Medulla oblongata (tissue), 1 donor: Measurements from ENCODE around the gene MAP6.
A peak's percentile ranks its signal among the peaks of the same experiment; 100 is the strongest.
"Not testable (repeated sequence)": the region's sequence is repeated elsewhere in the genome, so short reads cannot be mapped to it uniquely, and the experiment has no call there.

Source experiments
- DNase-seq: peaks from one replicate; pipeline ENCODE4 v3.0.0-alpha.2; 2015; ENCODE audit errors: extremely low spot score

MAP6 gene

DNA sequence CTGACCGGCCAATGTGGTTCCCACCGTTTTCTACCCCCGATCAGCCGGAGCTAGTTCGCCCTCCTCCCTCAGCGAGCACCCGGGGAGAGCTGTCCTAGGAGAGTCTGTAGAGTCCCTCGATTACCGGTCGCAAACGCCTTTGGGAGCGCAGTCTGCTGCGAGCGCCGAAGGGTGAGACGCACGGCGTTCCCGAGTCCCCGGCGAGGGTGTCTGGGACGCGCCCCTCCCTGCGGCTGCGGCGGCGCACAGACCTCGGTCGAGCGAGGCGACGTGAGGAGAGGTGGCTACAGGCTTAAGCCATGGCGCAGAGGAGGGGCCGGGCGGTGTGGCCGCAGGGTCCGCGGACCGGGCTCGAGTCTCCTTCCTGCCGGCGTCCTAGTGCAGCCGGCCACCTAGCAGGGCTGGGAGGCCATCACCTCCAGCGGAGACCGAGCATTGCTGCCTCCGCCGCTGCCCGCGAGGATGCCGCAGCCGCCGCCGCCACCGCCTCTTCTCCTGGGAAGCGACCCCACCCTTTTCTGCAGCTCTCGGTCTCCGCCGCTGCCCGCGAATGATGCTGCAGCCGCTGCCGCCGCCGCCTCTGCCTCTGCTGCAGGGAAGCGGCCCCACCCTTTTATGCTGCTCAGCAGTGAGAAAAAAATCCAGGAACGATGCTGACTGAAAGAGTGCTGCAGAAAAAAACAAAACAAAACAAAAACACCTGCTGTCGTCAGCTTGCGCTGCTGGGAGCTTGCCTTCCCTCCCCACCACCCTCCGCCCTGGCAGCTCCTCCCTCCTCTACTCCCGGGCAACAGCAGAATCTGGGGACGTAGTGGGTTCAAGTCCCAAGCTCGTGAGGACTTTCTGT lies at the start of gene MAP6:
Gene MAP6 (minus strand): TSS at position 588 of the 847 bp plus-strand sequence. CDS start 669 bp downstream, outside the sequence.
- DNase-seq, result peak; percentile 11

DNA sequence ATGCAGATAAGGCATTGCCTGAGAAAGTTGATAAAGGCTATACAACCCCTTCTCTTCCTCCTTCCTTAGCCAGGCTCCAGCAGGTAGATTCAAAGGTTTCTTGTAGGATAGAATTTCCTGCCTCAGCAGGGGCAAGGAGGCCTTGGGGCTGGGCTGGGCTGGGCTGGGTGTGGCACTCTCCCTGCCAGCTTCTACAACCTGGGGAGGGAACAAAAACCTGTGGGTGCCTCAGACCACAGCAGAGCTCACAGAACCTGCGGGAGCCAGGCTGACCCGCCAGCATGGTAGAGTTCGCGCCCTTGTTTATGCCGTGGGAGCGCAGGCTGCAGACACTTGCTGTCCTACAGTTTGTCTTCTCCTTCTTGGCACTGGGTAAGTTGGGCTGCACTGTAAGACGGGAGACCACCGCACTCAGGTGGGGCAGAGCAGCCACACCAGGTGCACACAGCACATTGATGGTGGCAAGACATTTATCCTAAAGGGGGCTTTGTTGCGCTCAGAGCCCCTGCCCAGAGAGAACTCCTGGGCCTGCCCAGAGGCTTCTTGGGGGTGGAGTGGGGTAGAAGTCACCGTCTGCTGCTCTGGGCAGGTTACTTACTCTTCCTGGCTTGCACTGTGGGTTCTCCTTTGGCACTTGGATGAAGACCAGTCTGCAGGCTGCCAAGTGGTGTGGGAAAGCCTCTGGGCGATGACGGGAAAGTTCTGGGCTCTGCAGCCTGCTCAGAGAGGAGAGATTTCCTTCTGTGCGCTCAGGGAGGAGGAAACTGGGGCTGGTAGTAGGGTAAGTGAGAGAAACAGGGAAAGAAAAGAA lies 49.0 kb upstream of the MAP6 start, which contains the start of gene MOGAT2:
Gene MOGAT2 (plus strand): TSS at position 231 of the 811 bp plus-strand sequence. CDS start 51 bp downstream, at position 282.
- DNase-seq, result peak; percentile 43

DNA sequence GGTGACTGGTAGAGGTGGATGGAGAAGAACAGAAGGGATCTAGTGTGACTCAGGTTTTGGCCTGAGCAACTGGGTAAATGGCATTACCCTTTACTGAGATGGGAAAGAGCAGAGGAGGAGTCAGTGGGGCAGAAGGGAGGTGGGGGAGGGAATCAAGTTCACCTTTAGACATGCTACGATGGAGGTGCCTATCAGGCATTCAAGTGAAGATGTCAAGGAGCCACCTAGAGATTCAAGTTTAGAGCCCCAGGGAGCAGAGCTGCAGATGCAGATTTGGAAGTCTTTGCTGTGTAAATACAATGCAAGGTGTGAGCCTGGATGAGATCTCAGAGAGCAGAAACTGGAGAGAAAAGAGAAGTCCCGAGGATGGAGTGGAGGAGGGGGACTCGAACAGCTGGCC lies 47.8 kb upstream of the MAP6 start:
- DNase-seq, result no peak

DNA sequence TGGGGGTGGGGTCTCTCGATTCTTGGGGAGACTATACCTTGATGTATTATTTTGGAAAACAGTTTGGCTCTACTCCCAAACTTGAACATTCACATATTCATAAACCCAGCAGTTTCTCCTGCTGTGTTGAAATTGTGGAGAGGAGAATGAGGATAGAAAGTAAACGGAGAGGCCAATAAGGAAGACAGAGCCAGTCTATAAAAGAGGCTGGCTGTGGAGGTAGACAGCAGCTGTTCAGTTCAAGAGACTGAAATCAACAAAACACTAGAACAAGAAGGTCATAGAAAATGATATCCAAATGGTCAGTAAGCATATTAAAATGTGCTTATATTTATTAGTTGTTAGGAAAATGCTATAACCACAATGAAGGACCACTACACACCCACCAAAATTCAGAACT lies 46.9 kb upstream of the MAP6 start:
- no peak for DNase-seq

DNA sequence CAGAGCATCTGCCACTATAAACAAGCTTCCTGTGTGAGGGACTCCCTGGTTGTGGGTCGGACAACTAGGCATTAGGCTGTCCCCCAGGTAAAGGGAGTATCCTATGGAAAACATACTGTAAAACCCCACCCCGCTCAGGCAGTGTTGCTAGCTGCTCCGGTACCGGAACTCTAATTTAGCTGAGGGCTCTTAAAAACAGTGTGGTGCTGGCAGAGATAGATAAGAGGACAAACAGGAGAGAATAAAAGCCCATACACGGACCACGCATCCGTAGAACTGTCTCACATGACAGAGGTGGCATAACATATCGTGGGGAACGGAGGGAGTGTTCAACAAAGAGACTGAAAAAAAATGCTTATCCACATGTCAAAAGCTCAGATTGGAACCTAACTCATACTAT lies 45.4 kb upstream of the MAP6 start:
- DNase-seq, result no peak

DNA sequence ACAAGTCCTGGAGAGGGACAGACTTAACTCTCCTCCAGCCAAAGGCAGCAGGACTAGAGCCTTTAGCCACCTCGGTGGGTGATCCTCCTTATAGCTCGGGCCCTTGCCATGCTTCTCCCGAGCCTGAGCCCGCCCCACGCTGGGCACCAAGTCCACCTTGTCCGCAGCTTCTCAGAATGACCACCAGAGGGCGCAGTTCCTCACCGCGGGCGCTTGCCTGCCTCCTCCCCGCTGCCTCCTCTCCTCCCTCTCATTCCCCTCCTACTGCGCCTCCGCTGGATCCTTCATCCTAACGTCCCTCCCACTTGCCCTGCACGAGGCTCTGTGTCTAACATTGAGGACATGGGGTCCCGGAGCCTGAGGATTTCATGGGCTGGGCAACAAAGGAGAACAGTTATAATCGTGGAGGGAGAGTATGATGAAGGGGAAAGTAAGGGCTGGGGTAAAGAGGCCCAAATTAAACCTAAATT lies 37.5 kb upstream of the MAP6 start:
- DNase-seq, result peak; percentile 84

DNA sequence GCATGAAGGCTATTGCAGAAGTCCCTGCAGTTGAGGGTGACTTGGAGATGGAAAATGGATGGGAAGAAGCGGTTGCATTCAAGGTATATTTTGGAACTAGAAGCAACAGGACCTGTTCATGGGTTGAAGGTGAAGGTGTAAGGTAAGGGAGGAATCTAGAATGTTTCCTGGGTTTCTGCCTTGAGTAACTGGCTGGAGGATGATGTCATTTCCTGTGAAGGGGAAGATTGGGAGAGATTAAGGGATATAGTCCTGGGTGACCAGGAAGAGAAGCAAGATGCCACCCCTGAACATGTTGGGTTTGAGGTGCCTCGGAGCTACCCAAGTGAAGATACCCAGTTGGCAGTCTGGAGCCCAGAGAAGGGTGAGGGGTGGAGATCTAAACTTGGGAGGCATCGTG lies 36.7 kb upstream of the MAP6 start:
- no peak for DNase-seq

DNA sequence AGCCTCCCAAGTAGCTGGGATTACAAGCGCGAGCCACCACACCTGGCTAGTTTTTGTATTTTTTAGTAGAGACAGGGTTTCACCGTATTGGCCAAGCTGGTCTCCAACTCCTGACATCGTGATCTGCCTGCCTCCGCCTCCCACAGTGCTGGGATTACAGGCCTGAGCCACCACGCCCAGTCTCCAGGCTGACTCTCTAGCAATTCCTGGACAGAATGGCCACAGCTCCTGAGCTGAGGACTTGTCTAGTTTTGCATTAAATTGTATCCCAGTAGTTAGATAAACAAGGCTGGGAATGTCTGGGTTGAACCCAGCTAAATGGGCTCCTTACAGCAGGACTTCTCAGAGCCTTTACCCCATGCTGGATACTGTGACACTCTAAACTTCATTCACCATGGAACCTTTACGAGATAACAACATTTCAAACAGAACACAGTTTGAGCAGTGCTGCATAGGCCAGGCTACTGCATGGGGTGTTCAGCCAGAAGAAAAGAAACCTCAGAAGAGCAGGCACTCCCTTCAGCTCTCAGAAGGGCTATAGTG lies 34.9 kb upstream of the MAP6 start:
- DNase-seq, result no peak

DNA sequence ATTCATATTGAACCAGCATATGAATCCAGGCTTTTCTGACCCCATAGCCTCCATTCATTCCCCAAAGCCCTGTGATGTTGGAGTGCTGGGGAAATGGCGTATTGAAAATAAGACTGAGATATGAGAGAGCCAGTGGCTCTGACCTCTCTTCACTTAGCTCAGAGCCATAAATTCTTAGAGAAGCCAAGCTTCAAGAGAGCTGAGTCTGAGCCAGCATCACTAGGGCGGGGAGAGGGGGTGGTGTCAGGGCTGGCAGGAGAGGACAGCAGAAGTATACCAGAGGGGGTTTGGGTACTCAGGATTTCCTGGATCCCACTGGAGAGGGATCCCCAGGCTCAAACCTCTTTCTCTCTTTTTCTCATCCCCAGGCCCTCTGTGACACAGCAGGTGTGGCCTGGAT lies 32.1 kb upstream of the MAP6 start:
- no peak for DNase-seq

DNA sequence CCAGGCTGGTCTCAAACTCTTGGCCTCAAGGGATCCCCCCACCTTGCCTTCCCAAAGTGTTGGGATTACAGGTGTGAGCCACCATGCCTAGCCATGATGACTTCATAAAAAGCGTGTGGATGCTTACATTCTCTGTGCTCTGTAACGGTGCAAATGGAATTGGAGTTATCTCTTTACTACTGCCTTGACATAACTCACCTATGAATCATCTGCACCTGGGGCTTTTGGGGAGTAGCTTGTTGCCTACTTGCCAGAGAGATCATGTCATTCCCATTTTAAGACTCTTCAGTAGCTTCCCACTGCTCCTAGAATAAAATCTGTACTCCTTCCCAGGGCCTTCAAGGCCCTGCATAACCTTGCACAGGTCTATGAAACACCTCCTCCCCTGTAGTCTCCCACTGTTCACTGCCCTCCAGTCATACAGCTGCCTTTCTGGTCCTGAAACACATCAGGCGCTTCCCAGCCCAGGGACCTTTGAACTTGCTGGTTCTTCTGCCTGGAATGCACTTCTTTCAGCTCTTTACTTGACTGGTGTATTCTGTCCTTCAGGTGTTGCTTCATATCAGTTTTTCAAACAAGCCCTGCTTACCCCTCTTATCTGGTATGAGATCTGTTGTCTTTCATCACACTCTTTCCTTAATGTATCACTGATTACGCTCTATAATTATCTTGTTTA lies 29.2 kb upstream of the MAP6 start:
- no peak for DNase-seq

DNA sequence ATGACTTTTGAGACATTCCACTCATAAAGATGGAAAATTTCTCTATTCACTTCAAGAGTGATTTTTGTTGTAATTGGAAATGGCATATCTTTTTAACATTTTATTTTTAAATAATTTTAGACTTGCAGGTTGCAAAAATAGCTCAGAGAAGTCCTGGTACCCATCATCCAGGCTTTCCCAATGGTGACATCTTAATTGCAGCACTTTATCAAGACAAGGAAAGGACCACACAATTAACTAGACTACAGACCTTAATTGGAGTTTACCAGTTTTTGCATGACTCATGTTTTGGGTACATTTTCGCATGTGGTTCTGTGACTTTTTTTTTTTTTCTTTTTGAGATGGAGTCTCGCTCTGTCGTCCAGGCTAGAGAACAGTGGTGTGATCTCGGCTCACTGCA lies 23.0 kb upstream of the MAP6 start:
- no peak for DNase-seq

DNA sequence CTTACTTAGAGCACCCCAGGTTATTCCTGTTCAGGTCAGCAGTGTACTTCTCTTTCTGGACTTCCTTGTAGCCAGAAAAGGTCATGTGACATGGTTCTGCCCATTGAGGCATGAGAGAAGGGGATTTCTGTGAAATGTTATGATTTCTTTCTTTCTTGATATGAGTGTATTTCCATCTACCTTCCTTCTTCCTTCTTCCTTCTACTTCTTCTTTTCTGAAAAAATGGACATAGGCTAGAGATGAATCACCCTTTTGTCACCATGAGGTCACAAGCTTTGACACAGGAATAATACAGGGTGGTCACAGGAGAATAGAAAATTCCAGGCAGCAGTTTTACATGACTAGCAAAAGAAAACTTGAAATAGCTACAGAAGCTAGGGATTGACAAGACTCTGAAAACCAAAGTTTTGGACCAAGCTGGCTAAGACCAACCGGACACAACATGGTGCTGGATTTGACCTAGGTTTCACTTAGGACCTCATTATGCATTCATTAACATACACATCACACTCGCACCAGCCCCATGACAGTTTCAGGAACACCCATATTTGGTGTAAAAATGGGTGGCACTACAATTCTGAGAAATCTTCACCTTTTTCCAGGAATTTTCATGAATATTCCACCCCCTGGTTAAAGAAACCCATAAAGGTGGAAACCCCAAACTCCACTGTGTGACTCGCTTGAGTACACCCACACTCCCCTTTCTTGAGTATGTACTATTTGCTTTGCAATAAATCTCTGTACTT lies 21.2 kb upstream of the MAP6 start:
- peak; percentile 6 for DNase-seq

DNA sequence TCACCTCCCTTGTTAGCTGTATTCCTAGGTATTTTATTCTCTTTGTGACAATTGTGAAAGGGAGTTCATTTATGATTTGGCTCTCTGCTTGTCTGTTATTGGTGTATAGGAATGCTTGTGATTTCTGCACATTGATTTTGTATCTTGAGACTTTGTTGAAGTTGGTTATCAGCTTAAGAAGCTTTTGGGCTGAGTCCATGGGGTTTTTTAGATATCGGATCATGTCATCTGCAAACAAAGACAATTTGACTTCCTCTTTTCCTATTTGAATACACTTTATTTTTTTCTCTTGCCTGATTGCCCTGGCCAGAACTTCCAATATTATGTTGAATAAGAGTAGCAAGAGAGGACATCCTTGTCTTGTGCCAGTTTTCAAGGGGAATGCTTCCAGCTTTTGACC lies 15.0 kb upstream of the MAP6 start:
- DNase-seq, result not testable (repeated sequence)

DNA sequence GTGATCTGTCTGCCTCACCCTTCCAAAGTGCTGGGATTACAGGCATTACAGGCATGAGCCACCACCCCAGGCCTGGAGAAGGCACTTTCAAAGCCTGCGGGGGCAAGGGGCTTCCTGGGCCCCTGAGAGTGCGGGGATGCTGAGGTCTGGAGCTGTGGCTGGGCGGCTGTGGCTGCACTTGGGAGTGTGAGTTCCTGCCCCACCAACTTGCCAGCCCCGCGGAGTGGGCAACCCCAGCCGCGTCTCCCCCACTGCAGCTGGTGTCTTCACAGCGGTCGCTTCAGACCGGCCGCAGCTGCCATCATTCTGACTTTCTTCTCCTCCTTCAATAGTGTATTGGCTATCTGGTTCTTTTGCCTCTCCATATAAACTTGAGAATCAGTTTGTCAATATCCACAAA lies 10.7 kb upstream of the MAP6 start:
- no peak for DNase-seq

DNA sequence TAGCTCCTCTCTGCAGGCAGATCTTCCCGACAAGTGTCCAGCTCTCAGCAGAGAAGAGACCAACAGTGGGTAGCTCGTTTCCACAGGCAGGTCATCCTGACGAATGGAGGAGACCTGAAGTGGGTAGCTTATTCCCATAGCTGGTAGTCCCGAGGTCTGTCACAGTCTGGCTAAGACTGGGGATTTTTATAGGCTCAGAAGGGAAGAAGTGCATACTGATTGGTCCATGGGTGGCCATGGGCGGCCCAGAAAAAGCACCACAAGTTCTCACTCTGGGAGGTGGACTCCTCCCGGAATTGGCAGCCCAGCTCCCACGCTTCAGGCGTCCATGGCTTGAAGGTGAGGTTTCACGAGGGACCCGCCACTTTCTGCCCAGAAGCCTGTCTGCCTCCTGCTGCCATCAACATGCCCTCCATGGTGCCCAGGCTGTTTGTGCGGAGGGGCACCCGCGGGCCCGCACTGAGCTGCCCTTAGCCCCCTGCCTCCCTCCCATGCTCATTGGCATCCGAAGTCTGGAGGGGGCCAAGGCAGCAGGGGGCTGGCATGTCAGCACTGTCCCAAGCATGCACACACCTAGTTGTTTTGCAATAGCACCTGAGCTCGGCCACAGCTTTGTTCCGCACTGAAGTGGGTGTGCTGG lies 9.9 kb upstream of the MAP6 start:
- no peak for DNase-seq

DNA sequence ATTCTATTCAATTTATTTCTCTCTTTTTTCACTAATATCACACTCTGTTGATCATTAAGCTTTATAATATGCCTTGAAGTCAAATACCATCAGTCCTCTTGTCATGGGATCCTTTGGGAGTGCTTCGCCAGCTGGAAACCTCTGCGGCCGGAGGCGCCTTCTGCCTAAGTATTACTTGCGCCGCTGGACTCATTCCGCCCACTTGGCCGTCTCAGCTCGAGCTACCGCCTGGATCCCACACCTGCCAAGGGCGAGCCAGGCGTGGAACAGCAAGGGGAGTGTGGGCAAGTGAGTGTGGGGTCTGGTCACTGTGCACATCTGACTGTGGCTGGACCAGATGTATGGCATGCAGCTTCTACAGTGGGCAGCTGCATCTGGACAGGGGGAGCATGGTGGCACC lies 9.1 kb upstream of the MAP6 start:
- no peak for DNase-seq

DNA sequence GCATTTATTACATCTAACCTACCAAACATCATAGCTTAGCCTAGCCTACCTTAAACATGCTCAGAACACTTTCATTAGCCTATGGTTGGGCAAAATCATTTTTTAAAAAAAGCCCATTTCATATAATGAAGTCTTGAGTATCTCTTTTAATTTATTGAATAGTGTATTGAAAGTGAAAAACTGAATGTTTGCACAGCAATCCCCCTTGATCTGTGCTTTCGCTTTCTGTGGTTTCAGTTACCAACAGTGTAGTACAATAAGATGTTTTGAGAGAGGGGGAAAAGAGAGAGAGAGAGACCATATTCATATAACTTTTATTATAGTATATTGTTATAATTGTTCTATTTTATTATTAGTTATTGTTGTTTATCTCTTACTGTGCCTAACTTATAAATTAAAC lies 8.4 kb upstream of the MAP6 start:
- DNase-seq, result no peak

DNA sequence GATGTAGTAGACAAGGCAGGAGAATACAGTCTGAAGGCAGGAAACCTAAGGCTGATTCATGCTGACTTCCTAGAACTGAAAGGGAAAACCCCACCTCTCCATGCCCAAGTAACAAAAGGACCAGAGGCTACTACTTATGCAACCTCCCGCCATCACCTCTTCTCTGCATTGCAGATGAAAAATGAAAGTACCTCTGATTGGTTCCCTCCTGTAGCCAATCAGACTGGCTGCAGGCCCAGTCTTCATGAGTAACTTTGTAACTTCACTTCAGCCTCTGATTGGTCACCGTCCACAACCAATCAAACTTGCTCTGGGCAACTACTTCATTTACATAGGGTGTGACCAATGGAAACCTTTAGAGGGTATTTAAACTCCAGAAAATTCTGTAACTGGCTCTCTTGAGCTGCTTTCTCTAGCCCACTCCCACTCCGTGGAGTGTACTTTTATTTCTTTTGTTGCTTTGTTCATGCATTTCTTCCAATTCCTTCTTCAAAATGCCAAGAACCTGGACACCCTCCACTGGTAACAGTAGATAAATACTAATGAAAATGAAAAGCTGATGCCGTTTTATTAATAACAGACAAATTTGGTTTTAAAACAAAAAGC lies 5.2 kb upstream of the MAP6 start:
- DNase-seq, result no peak

DNA sequence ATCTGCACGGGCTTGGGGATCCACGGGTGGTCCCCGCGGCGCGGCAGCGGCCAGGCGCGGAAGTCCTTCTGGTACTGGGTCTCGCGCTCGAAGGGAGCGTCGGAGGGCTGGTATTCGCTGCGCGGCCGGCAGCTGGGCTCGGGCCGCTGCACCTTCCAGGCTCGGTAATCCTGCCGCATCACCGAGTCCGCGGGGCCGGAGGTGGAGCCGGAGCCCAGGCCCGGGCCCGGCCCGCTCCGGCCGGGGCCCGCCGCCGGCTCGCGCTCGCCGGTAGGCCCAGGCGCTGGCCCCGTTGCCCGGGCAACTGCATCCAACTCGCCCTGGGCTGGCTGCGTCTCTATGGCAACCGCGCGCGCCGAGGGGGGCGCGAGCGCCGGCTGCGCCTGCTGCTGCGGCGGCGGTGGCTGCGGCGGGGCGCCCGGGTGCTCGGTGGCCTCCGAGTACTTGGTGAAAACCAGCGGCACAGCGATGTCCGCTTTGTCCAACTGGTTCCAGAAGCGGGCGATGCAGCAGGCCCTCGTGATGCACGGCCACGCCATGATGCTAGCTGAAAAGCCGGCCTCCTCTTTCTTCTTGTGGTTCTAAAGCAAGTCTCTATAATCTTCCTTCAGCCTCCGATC lies 897 bp downstream of the MAP6 start:
- peak; percentile 79 for DNase-seq
